Measurements from ENCODE around the gene RDH8. TPM values are rescaled to one million over a fixed set of nuclear protein-coding genes. Genes with fewer than 3 reads are reported as not detected.

RDH8 gene
- total and polyA plus RNA-seq, 2 experiments from 2014 or later: not detected

DNA sequence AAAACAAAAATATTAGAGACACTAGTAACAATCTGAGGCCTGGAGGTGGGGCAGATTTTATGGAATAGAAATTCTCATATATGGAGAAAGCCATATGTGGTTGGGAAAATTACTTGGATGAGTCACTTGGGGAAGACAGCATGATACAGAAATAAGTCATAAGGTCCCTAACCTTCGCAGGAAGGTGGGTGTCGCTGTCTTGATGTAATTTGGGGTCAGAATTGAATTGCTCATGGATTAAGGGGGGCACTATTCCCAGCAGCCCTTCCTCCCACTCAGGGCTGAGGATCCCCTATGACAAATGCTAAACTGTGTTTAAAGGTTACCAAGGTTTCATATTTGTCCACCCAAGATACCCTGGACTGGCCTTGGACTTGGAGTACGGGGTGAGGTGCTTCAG lies 5.0 kb downstream of the RDH8 start:
- no peak overlapping the region for H3K4me3 ChIP-seq
- no peak for DNase-seq (ENCODE audit: low spot score)
- no peak overlapping the region for H3K4me2 ChIP-seq
- peaks cover 7% of the 10 kb centered on the region for H3K27me3 ChIP-seq
- H3K9me2 ChIP-seq (replicated peaks; ENCODE audit: insufficient read depth): no peaks in the 10 kb centered on the region
- 84% methylated on average over 3 of the region's 3 CpGs for WGBS (ENCODE audit: low lambda C conversion rate, missing lambda C conversion rate)
- H3K36me3 ChIP-seq (replicated peaks; ENCODE audit: insufficient read depth, low read depth): no peaks in the 10 kb centered on the region
- TF ChIP-seq EZH2 (IDR thresholded peaks at IDR 0.05; ENCODE audit: borderline replicate concordance) (no peak), EZH2phosphoT487 (IDR thresholded peaks at IDR 0.05; ENCODE audit: low read depth, severe bottlenecking, unreplicated experiment) (no peak), CTCF (IDR thresholded peaks at IDR 0.05; ENCODE audit: poor library complexity) (no peak)
- H4K20me1 ChIP-seq (ENCODE audit: insufficient read depth, poor library complexity, severe bottlenecking): no peaks in the 10 kb centered on the region
- H3K27ac ChIP-seq: no peak overlapping the region
- H2AFZ ChIP-seq: no peak overlapping the region
- no peaks in the 10 kb centered on the region for H3K4me1 ChIP-seq (ENCODE audit: insufficient read depth)
- no peaks in the 10 kb centered on the region for H3K9me3 ChIP-seq (ENCODE audit: low read depth)
- H3K79me2 ChIP-seq: no peaks in the 10 kb centered on the region

DNA sequence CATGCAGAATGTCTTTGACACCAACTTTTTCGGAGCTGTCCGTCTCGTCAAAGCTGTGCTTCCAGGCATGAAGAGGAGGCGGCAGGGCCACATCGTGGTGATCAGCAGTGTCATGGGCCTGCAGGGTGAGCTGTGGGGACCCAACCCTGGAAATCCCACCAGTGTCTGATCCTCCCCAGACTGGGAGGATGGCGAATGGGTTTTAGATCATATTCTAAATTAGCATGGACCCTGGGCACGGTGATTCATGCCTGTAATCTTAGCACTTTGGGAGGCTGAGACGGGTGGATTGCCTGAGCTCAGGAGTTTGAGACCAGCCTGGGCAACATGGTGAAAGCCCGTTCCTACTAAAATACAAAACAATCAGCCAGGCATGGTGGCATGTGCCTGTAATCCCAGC lies 5.5 kb downstream of the RDH8 start:
- WGBS (ENCODE audit: low lambda C conversion rate, missing lambda C conversion rate): 90% methylated on average over 9 of the region's 9 CpGs
- H4K20me1 ChIP-seq (ENCODE audit: insufficient read depth, poor library complexity, severe bottlenecking): no peaks in the 10 kb centered on the region
- H3K9me2 ChIP-seq (replicated peaks; ENCODE audit: insufficient read depth): no peaks in the 10 kb centered on the region
- no peaks in the 10 kb centered on the region for H3K4me1 ChIP-seq (ENCODE audit: insufficient read depth)
- H3K4me3 ChIP-seq: no peak overlapping the region
- no peak overlapping the region for H2AFZ ChIP-seq
- H3K36me3 ChIP-seq (replicated peaks; ENCODE audit: insufficient read depth, low read depth): no peaks in the 10 kb centered on the region
- H3K27me3 ChIP-seq: peaks cover 3% of the 10 kb centered on the region
- H3K4me2 ChIP-seq: no peak overlapping the region
- H3K79me2 ChIP-seq: no peaks in the 10 kb centered on the region
- DNase-seq (ENCODE audit: low spot score): no peak
- H3K27ac ChIP-seq: no peak overlapping the region
- H3K9me3 ChIP-seq (ENCODE audit: low read depth): no peaks in the 10 kb centered on the region
- TF ChIP-seq CTCF (IDR thresholded peaks at IDR 0.05; ENCODE audit: poor library complexity): no peak
- no peak for TF ChIP-seq EZH2phosphoT487 (IDR thresholded peaks at IDR 0.05; ENCODE audit: low read depth, severe bottlenecking, unreplicated experiment)

DNA sequence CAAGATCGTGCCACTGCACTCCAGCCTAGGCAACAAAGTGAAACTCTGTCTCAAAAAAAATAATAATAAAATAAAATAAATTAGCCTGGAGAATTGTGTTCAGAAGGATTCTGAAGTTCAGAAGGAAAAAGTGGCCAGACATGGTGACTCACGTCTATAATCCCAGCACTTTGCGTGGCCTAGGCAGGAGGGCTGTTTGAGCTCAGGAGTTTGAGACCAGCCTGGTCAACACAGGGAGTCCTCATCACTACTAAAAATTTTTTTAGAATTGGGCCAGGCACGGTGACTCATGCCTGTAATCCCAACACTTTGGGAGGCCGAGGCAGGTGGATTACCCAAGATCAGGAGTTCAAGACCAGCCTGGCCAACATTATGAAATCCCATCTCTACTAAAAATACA lies 6.0 kb downstream of the RDH8 start:
- no peak overlapping the region for H3K4me3 ChIP-seq
- H3K9me3 ChIP-seq (ENCODE audit: low read depth): no peaks in the 10 kb centered on the region
- no peaks in the 10 kb centered on the region for H3K36me3 ChIP-seq (replicated peaks; ENCODE audit: insufficient read depth, low read depth)
- no peaks in the 10 kb centered on the region for H3K79me2 ChIP-seq
- H4K20me1 ChIP-seq (ENCODE audit: insufficient read depth, poor library complexity, severe bottlenecking): no peaks in the 10 kb centered on the region
- 81% methylated on average over 5 of the region's 5 CpGs for WGBS (ENCODE audit: low lambda C conversion rate, missing lambda C conversion rate)
- no peak for DNase-seq (ENCODE audit: low spot score)
- no peaks in the 10 kb centered on the region for H3K27me3 ChIP-seq
- no peaks in the 10 kb centered on the region for H3K9me2 ChIP-seq (replicated peaks; ENCODE audit: insufficient read depth)
- no peak overlapping the region for H3K27ac ChIP-seq
- TF ChIP-seq CTCF (IDR thresholded peaks at IDR 0.05; ENCODE audit: poor library complexity) (no peak), EZH2 (IDR thresholded peaks at IDR 0.05; ENCODE audit: borderline replicate concordance) (no peak), EZH2phosphoT487 (IDR thresholded peaks at IDR 0.05; ENCODE audit: low read depth, severe bottlenecking, unreplicated experiment) (no peak)
- no peak overlapping the region for H2AFZ ChIP-seq
- no peaks in the 10 kb centered on the region for H3K4me1 ChIP-seq (ENCODE audit: insufficient read depth)
- no peak overlapping the region for H3K4me2 ChIP-seq

DNA sequence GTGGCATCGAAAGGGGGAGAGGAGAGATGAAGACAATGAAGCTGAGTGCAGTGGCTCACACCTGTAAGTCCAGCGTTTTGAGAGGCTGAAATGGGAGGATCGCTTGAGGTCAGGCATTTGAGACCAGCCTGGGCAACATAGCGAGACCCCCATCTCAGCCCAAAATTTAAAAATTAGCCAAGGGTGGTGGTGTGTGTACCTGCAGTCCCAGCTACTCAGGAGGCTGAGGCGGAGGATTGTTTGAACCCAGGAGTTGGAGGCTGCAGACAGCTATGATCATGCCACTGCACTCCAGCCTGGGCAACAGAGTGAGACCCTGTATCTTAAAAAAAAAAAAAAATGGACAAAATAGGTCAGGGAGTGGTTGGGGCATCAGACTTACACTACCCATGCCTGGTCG lies 7.6 kb downstream of the RDH8 start:
- H3K4me1 ChIP-seq (ENCODE audit: insufficient read depth): no peaks in the 10 kb centered on the region
- H2AFZ ChIP-seq: no peak overlapping the region
- no peak overlapping the region for H3K4me3 ChIP-seq
- H3K27ac ChIP-seq: no peak overlapping the region
- no peaks in the 10 kb centered on the region for H3K27me3 ChIP-seq
- 91% methylated on average over 6 of the region's 6 CpGs for WGBS (ENCODE audit: low lambda C conversion rate, missing lambda C conversion rate)
- no peaks in the 10 kb centered on the region for H3K79me2 ChIP-seq
- no peaks in the 10 kb centered on the region for H3K9me2 ChIP-seq (replicated peaks; ENCODE audit: insufficient read depth)
- TF ChIP-seq CTCF (IDR thresholded peaks at IDR 0.05; ENCODE audit: poor library complexity) (no peak), EZH2 (IDR thresholded peaks at IDR 0.05; ENCODE audit: borderline replicate concordance) (no peak), EZH2phosphoT487 (IDR thresholded peaks at IDR 0.05; ENCODE audit: low read depth, severe bottlenecking, unreplicated experiment) (no peak)
- no peaks in the 10 kb centered on the region for H4K20me1 ChIP-seq (ENCODE audit: insufficient read depth, poor library complexity, severe bottlenecking)
- no peak for DNase-seq (ENCODE audit: low spot score)
- no peaks in the 10 kb centered on the region for H3K9me3 ChIP-seq (ENCODE audit: low read depth)
- H3K4me2 ChIP-seq: no peak overlapping the region
- H3K36me3 ChIP-seq (replicated peaks; ENCODE audit: insufficient read depth, low read depth): no peaks in the 10 kb centered on the region
